PFSK-1 (cell line): ENCODE results near the gene C1QTNF2.

Source experiments
- FOXP2 ChIP-seq: optimal IDR thresholded peaks from 2 replicates; pipeline ENCODE3; 2011; ENCODE audit warnings: borderline replicate concordance, control low read depth, inconsistent platforms; ENCODE audit not compliant: insufficient read depth; ENCODE audit errors: extremely low read length, extremely low read depth
- POLR2AphosphoS5 ChIP-seq: IDR thresholded peaks from 2 replicates; pipeline ENCODE4 v1.6.1; 2012; ENCODE audit warnings: low read depth, mild to moderate bottlenecking, control low read depth, low read length, moderate library complexity
- REST ChIP-seq, 2 experiments: IDR thresholded peaks; 2 replicates each; pipeline versions ENCODE4 v1.6.1 to v1.8.0; 2011 to 2012; ENCODE audit warnings: low read depth in 2 of 2, low read length in 2 of 2, control low read depth in 1 of 2, inconsistent platforms in 1 of 2, mild to moderate bottlenecking in 1 of 2, moderate library complexity in 1 of 2; ENCODE audit not compliant: insufficient read depth in 1 of 2

DNA sequence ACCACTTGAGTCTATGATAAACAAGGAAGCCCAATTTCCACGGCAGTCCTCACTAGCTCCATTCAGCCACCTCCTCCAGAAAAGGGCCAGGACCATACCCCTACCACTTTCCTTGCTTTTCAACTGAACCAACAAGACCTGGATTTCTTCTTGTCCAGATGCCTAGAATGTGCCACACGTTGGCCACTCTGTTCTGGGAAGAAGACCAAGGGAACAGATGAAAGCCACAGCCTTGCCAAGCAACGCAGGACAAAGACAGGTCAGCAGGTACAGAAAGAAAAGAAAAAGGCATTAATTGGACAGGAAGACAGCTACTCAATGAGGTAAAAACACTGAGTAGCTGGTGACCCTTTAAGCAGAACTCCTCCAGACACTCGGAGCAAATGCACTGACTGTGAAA lies 60.3 kb downstream of the C1QTNF2 start:
- TF ChIP-seq REST (IDR thresholded peaks at IDR 0.05; ENCODE audit: insufficient read depth in 1 of 2, low read depth in 2 of 2, low read length in 2 of 2) = no peak
- no peak for TF ChIP-seq POLR2AphosphoS5
- no peak for TF ChIP-seq FOXP2
